GM23338 (cell line): Measurements from ENCODE around the gene INPP5A. TPM values are rescaled to one million over a fixed set of nuclear protein-coding genes. Genes with fewer than 3 reads are reported as not detected.

Experiments
- ATAC-seq: fragments of 200-7000 bp; cut with Tn5 transposase; 3 replicates; pipeline ENCODE4 v1.9.1; 2020
- DNase-seq: peaks from one replicate; pipeline ENCODE4 v3.0.0-alpha.2; 2015; ENCODE audit warnings: low spot score
- H2AFZ ChIP-seq: fragments of 200-600 bp; sonication (generic); 2 replicates; pipeline ENCODE4 v1.8.0; 2016; ENCODE audit warnings: antibody characterized with exemption, mild to moderate bottlenecking, moderate library complexity
- H3F3A ChIP-seq: fragments of 200-600 bp; sonication (generic); replicated peaks from 2 replicates; pipeline ENCODE4 v1.8.0; 2017; ENCODE audit warnings: antibody characterized with exemption, mixed run types, low read depth
- H3K27ac ChIP-seq: fragments of 200-600 bp; sonication (generic); 2 replicates; pipeline ENCODE4 v1.6.1; 2016; ENCODE audit warnings: low read depth
- H3K27me3 ChIP-seq: fragments of 200-600 bp; sonication (generic); 2 replicates; pipeline ENCODE4 v1.8.0; 2016; ENCODE audit warnings: mild to moderate bottlenecking, mixed run types, moderate library complexity; ENCODE audit not compliant: insufficient read depth
- H3K36me3 ChIP-seq: fragments of 200-600 bp; sonication (generic); 2 replicates; pipeline ENCODE4 v1.8.0; 2016; ENCODE audit warnings: mild to moderate bottlenecking; ENCODE audit not compliant: insufficient read depth
- H3K4me1 ChIP-seq: fragments of 200-600 bp; sonication (generic); 2 replicates; pipeline ENCODE4 v1.8.0; 2016; ENCODE audit warnings: mild to moderate bottlenecking, moderate library complexity; ENCODE audit not compliant: insufficient read depth
- H3K4me2 ChIP-seq: fragments of 200-600 bp; sonication (generic); 2 replicates; pipeline ENCODE4 v1.7.1; 2017; ENCODE audit warnings: mixed run types
- H3K4me3 ChIP-seq: fragments of 200-600 bp; sonication (generic); 2 replicates; pipeline ENCODE4 v1.6.1; 2016; ENCODE audit warnings: mixed run types
- H3K79me2 ChIP-seq: fragments of 200-600 bp; sonication (generic); replicated peaks from 2 replicates; pipeline ENCODE4 v1.8.0; 2017; ENCODE audit warnings: mild to moderate bottlenecking; ENCODE audit not compliant: insufficient read depth
- H3K9me2 ChIP-seq: fragments of 200-600 bp; sonication (generic); 2 replicates; pipeline ENCODE4 v1.8.0; 2017; ENCODE audit not compliant: insufficient read depth
- H4K20me1 ChIP-seq: fragments of 200-600 bp; sonication (generic); replicated peaks from 2 replicates; pipeline ENCODE4 v1.8.0; 2017; ENCODE audit warnings: mild to moderate bottlenecking; ENCODE audit not compliant: insufficient read depth
- H3K27ac Mint-ChIP-seq: 2 replicates; pipeline ENCODE4 v1.8.0; 2020; ENCODE audit warnings: inconsistent platforms, mild to moderate bottlenecking, moderate library complexity, mixed read lengths
- H3K27me3 Mint-ChIP-seq: 3 replicates; pipeline ENCODE4 v1.8.0; 2022; ENCODE audit warnings: low read depth, mild to moderate bottlenecking, moderate library complexity, mixed read lengths, inconsistent platforms; ENCODE audit not compliant: insufficient read depth, poor library complexity
- H3K36me3 Mint-ChIP-seq: 3 replicates; pipeline ENCODE4 v1.8.0; 2021; ENCODE audit warnings: low read depth, mild to moderate bottlenecking, inconsistent platforms, moderate library complexity, mixed read lengths
- H3K4me1 Mint-ChIP-seq: 3 replicates; pipeline ENCODE4 v1.8.0; 2020; ENCODE audit warnings: mild to moderate bottlenecking, inconsistent platforms, mixed read lengths
- H3K4me3 Mint-ChIP-seq: 3 replicates; pipeline ENCODE4 v1.8.0; 2021; ENCODE audit warnings: moderate library complexity, mild to moderate bottlenecking, inconsistent platforms, mixed read lengths
- H3K9me3 Mint-ChIP-seq: 3 replicates; pipeline ENCODE4 v1.8.0; 2020; ENCODE audit warnings: moderate library complexity, mild to moderate bottlenecking, inconsistent platforms, mixed read lengths
- CREB1 ChIP-seq: fragments of 250-450 bp; sonication (Bioruptor Pico); IDR thresholded peaks from 2 replicates; pipeline ENCODE4 v1.5.0; 2020; ENCODE audit warnings: low read depth, mild to moderate bottlenecking, moderate library complexity
- CTCF ChIP-seq, 2 experiments: fragments of 200-600 bp in 1 of 2; sonication (generic) in 1 of 2; conservative IDR thresholded peaks; 2 replicates each; pipeline versions ENCODE4 v1.5.1 to v1.6.1; 2016 to 2017; ENCODE audit warnings: antibody characterized with exemption in 2 of 2, low read depth in 2 of 2, mild to moderate bottlenecking in 2 of 2, moderate library complexity in 1 of 2
- EZH2phosphoT487 ChIP-seq: fragments of 200-600 bp; sonication (generic); IDR thresholded peaks from one replicate; pipeline ENCODE4 v1.8.1; 2018; ENCODE audit warnings: antibody characterized with exemption; ENCODE audit not compliant: unreplicated experiment
- NANOG ChIP-seq: IDR thresholded peaks from 2 replicates; pipeline ENCODE4 v1.6.1; 2016; ENCODE audit warnings: antibody characterized with exemption, borderline replicate concordance
- POLR2AphosphoS5 ChIP-seq: IDR thresholded peaks from 2 replicates; pipeline ENCODE4 v1.6.1; 2016; ENCODE audit warnings: antibody characterized with exemption, low read depth
- STAT1 ChIP-seq: IDR thresholded peaks from one replicate; pipeline ENCODE4 v1.6.1; 2016; ENCODE audit warnings: antibody characterized with exemption; ENCODE audit not compliant: unreplicated experiment
- ZNF114 ChIP-seq: fragments of 250-450 bp; sonication (Bioruptor Pico); IDR thresholded peaks from 2 replicates; pipeline ENCODE4 v1.5.0; 2020; ENCODE audit warnings: mild to moderate bottlenecking, moderate library complexity
- ZNF331 ChIP-seq: fragments of 250-450 bp; sonication (Bioruptor Pico); IDR thresholded peaks from 2 replicates; pipeline ENCODE4 v1.5.0; 2020; ENCODE audit warnings: low read depth, mild to moderate bottlenecking, moderate library complexity
- polyA plus RNA-seq: library from polyadenylated mRNA; unstranded; fragments of >200 nt; fragmentation: Nextera tagmentation; extraction: Ambion mirVana; gene quantifications from 2 replicates; pipeline ENCODE4 v1.2.1, GENCODE V29; 2016
- total RNA-seq: library from RNA; depleted of rRNA; stranded (reverse); fragments of >200 nt; shearing (Covaris generic); gene quantifications from 2 replicates; pipeline ENCODE4 v1.2.3, GENCODE V29; 2014
- TF ChIP-seq, protein P1 (sequence below): IDR thresholded peaks from one replicate; pipeline ENCODE4 v1.6.1; 2018; ENCODE audit warnings: antibody characterized with exemption; ENCODE audit not compliant: unreplicated experiment

INPP5A gene
- total and polyA plus RNA-seq, 2 experiments from 2014 or later = 5.9 to 40.6 TPM

- Histone ChIP-seq H3K4me3 (no peak overlapping the region), H4K20me1 (peaks cover 10% of the 10 kb centered on the region), H2AFZ (no peak overlapping the region), H3K27ac (no peak overlapping the region), H3K36me3 (no peaks in the 10 kb centered on the region), H3K79me2 (peaks cover 21% of the 10 kb centered on the region), H3K4me1 (no peaks in the 10 kb centered on the region), H3F3A (no peaks in the 10 kb centered on the region), H3K27me3 (no peaks in the 10 kb centered on the region), H3K4me2 (no peak overlapping the region), H3K9me2 (no peaks in the 10 kb centered on the region)
- Mint-ChIP-seq H3K36me3 (no peaks in the 10 kb centered on the region), H3K4me3 (no peak overlapping the region), H3K4me1 (peaks cover 10% of the 10 kb centered on the region; the same call in 2 of the 3 replicates), H3K27me3 (peaks cover 9% of the 10 kb centered on the region), H3K9me3 (peaks cover 6% of the 10 kb centered on the region), H3K27ac (no peak overlapping the region)
- TF ChIP-seq NANOG = no peak
- peak; percentile 72 to 75 for TF ChIP-seq CTCF (conservative IDR thresholded peaks at IDR 0.05; ENCODE audit: low read depth in 2 of 2)
- TF ChIP-seq CREB1 (CRISPR knock-in tag) = no peak
- peak; percentile 85 for ATAC-seq
- peak; percentile 80 for DNase-seq
These were observed 100.0 kb downstream of the INPP5A start for GRCh38 chr10:132637477-132638129.

DNA sequence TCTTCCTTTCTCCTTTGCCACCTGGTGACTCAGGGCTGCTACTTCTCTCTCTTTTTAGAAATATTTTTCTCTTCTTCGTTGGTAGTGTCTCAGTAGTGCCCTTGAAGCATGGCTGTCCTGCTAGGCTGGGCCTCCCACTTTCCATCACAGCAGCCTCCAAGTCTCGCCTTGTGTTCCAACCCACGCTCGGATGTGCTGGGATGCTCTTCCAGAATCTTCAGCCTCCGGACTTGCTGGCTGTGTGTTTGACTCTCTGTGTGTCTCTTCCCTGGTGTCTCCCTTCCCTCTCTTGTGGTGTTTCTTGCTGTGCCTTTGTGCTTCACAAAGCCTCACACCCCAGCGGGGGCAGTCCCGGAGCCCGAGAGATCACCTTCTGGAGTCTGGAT is 100.5 kb downstream of the INPP5A start:
- H3K9me2 ChIP-seq = no peaks in the 10 kb centered on the region
- DNase-seq (no peak), ATAC-seq (no peak; the same call in 2 of the 3 replicates)
- Mint-ChIP-seq H3K4me3 (no peak overlapping the region), H3K9me3 (peaks cover 6% of the 10 kb centered on the region), H3K27ac (no peak overlapping the region), H3K36me3 (no peaks in the 10 kb centered on the region), H3K27me3 (peaks cover 9% of the 10 kb centered on the region), H3K4me1 (peaks cover 10% of the 10 kb centered on the region; the same call in 2 of the 3 replicates)
- no peak overlapping the region for H3K27ac ChIP-seq
- no peak overlapping the region for H3K4me2 ChIP-seq
- H2AFZ ChIP-seq = no peak overlapping the region
- H4K20me1 ChIP-seq = peaks cover 10% of the 10 kb centered on the region
- no peaks in the 10 kb centered on the region for H3K4me1 ChIP-seq
- peaks cover 21% of the 10 kb centered on the region for H3K79me2 ChIP-seq
- H3F3A ChIP-seq = no peaks in the 10 kb centered on the region
- H3K36me3 ChIP-seq = no peaks in the 10 kb centered on the region
- TF ChIP-seq ZNF331 = no peak
- H3K4me3 ChIP-seq = no peak overlapping the region
- H3K27me3 ChIP-seq = no peaks in the 10 kb centered on the region

DNA sequence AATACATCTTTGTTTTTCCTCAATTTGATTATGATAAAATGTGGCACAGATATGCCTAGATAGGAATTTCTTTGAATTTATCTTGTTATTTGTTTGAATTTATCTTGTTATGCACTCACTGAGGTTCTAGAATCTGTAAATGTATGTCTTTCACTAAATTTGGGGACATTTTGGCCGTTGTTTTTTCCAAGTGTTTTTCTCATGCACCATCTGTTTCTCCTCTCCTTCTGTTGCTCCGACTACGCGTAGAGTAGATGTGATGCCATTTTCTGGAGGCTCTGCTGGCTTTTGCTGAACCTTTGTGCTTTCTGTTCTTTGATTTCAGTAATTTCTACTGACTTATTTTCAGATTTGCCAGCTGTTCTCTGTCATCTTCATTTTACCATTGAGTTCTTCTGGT is 101.9 kb downstream of the INPP5A start:
- Mint-ChIP-seq H3K27ac (no peak overlapping the region), H3K4me1 (peaks cover 9% of the 10 kb centered on the region; the same call in 2 of the 3 replicates), H3K9me3 (peaks cover 6% of the 10 kb centered on the region), H3K4me3 (no peak overlapping the region), H3K27me3 (peaks cover 9% of the 10 kb centered on the region), H3K36me3 (no peaks in the 10 kb centered on the region)
- Histone ChIP-seq H3K9me2 (no peaks in the 10 kb centered on the region), H4K20me1 (peaks cover 10% of the 10 kb centered on the region), H3K79me2 (peaks cover 21% of the 10 kb centered on the region), H2AFZ (no peak overlapping the region), H3K4me1 (no peaks in the 10 kb centered on the region), H3K4me3 (no peak overlapping the region), H3K4me2 (no peak overlapping the region), H3K27ac (no peak overlapping the region), H3F3A (no peaks in the 10 kb centered on the region), H3K27me3 (no peaks in the 10 kb centered on the region), H3K36me3 (no peaks in the 10 kb centered on the region)
- DNase-seq (no peak), ATAC-seq (no peak)
- TF ChIP-seq POLR2AphosphoS5 = no peak
- no peak for TF ChIP-seq ZNF331
- TF ChIP-seq, protein P1, sequence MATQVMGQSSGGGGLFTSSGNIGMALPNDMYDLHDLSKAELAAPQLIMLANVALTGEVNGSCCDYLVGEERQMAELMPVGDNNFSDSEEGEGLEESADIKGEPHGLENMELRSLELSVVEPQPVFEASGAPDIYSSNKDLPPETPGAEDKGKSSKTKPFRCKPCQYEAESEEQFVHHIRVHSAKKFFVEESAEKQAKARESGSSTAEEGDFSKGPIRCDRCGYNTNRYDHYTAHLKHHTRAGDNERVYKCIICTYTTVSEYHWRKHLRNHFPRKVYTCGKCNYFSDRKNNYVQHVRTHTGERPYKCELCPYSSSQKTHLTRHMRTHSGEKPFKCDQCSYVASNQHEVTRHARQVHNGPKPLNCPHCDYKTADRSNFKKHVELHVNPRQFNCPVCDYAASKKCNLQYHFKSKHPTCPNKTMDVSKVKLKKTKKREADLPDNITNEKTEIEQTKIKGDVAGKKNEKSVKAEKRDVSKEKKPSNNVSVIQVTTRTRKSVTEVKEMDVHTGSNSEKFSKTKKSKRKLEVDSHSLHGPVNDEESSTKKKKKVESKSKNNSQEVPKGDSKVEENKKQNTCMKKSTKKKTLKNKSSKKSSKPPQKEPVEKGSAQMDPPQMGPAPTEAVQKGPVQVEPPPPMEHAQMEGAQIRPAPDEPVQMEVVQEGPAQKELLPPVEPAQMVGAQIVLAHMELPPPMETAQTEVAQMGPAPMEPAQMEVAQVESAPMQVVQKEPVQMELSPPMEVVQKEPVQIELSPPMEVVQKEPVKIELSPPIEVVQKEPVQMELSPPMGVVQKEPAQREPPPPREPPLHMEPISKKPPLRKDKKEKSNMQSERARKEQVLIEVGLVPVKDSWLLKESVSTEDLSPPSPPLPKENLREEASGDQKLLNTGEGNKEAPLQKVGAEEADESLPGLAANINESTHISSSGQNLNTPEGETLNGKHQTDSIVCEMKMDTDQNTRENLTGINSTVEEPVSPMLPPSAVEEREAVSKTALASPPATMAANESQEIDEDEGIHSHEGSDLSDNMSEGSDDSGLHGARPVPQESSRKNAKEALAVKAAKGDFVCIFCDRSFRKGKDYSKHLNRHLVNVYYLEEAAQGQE = no peak
- TF ChIP-seq EZH2phosphoT487 = no peak
- no peak for TF ChIP-seq ZNF114 (CRISPR knock-in tag)
- TF ChIP-seq STAT1 = no peak
- TF ChIP-seq CTCF (conservative IDR thresholded peaks at IDR 0.05; ENCODE audit: low read depth in 2 of 2) = no peak
